ENCODE data around the gene MAMLD1.

Gene MAMLD1

GRCh38 chrX:150363561-150364346, 637 bp downstream of the MAMLD1 start:
- peak; percentile 60 for ATAC-seq
- TF ChIP-seq CSDC2 (CRISPR knock-in tag; IDR thresholded peaks at IDR 0.05): no peak
- TF ChIP-seq ZFP3 (CRISPR knock-in tag; IDR thresholded peaks at IDR 0.05): no peak
- TF ChIP-seq BACH2 (CRISPR knock-in tag; IDR thresholded peaks at IDR 0.05; ENCODE audit: borderline replicate concordance): no peak

GRCh38 chrX:150364347-150365050, 1.4 kb downstream of the MAMLD1 start:
- no peak for TF ChIP-seq CSDC2 (CRISPR knock-in tag; IDR thresholded peaks at IDR 0.05)
- no peak for TF ChIP-seq TOX (CRISPR knock-in tag; IDR thresholded peaks at IDR 0.05; ENCODE audit: borderline replicate concordance)
- TF ChIP-seq TSHZ2 (CRISPR knock-in tag; IDR thresholded peaks at IDR 0.05): no peak
- TF ChIP-seq ZNF70 (CRISPR knock-in tag; IDR thresholded peaks at IDR 0.05): no peak
- no peak for TF ChIP-seq SNAI2 (CRISPR knock-in tag; IDR thresholded peaks at IDR 0.05)
- TF ChIP-seq GLIS3 (CRISPR knock-in tag; IDR thresholded peaks at IDR 0.05): no peak
- no peak for TF ChIP-seq ZC3H10 (CRISPR knock-in tag; IDR thresholded peaks at IDR 0.05)
- TF ChIP-seq ZFP30 (CRISPR knock-in tag; IDR thresholded peaks at IDR 0.05): no peak
- TF ChIP-seq ISL1 (CRISPR knock-in tag; IDR thresholded peaks at IDR 0.05): no peak
- TF ChIP-seq PATZ1 (CRISPR knock-in tag; IDR thresholded peaks at IDR 0.05; ENCODE audit: borderline replicate concordance): no peak
- peak; percentile 7 for ATAC-seq

- TF ChIP-seq ISL1 (CRISPR knock-in tag; IDR thresholded peaks at IDR 0.05) (no peak), ESRRG (CRISPR knock-in tag; IDR thresholded peaks at IDR 0.05) (no peak), CSDC2 (CRISPR knock-in tag; IDR thresholded peaks at IDR 0.05) (no peak), BACH2 (CRISPR knock-in tag; IDR thresholded peaks at IDR 0.05; ENCODE audit: borderline replicate concordance) (no peak), ARNTL (CRISPR knock-in tag; IDR thresholded peaks at IDR 0.05; ENCODE audit: borderline replicate concordance, low read depth) (no peak), ZNF565 (CRISPR knock-in tag; conservative IDR thresholded peaks at IDR 0.05; ENCODE audit: low read depth) (no peak), ZFP30 (CRISPR knock-in tag; IDR thresholded peaks at IDR 0.05) (no peak), ZC3H10 (CRISPR knock-in tag; IDR thresholded peaks at IDR 0.05) (no peak), ZFP3 (CRISPR knock-in tag; IDR thresholded peaks at IDR 0.05) (no peak), TCF4 (CRISPR knock-in tag; IDR thresholded peaks at IDR 0.05; ENCODE audit: borderline replicate concordance) (no peak), CSRNP3 (CRISPR knock-in tag; IDR thresholded peaks at IDR 0.05) (no peak), PATZ1 (CRISPR knock-in tag; IDR thresholded peaks at IDR 0.05; ENCODE audit: borderline replicate concordance) (no peak), SNAI2 (CRISPR knock-in tag; IDR thresholded peaks at IDR 0.05) (no peak), RARB (CRISPR knock-in tag; IDR thresholded peaks at IDR 0.05) (no peak), POU6F1 (CRISPR knock-in tag; IDR thresholded peaks at IDR 0.05; ENCODE audit: borderline replicate concordance, low read depth) (no peak), TOX (CRISPR knock-in tag; IDR thresholded peaks at IDR 0.05; ENCODE audit: borderline replicate concordance) (no peak), OSR1 (CRISPR knock-in tag; IDR thresholded peaks at IDR 0.05) (no peak)
- peak; percentile 49 for ATAC-seq
These were observed 2.2 kb downstream of the MAMLD1 start for GRCh38 chrX:150365051-150365989.
